Epithelial cell of esophagus (primary cell): ENCODE data around the gene MAPRE2.
"Not testable (repeated sequence)": the region's sequence is repeated elsewhere in the genome, so short reads cannot be mapped to it uniquely, and the experiment has no call there.

Source experiments
- DNase-seq: peaks from one replicate; pipeline ENCODE4 v3.0.0; 2010; ENCODE audit warnings: low read depth
- H3K4me3 ChIP-seq: 2 replicates; pipeline ENCODE4 v1.5.1; 2011; ENCODE audit warnings: mild to moderate bottlenecking, low read length, control low read depth
- TF ChIP-seq, protein P1 (sequence below): IDR thresholded peaks from 2 replicates; pipeline ENCODE4 v1.5.1; 2011; ENCODE audit warnings: low read depth, mild to moderate bottlenecking, low read length, control low read depth, inconsistent platforms; ENCODE audit not compliant: insufficient read depth; ENCODE audit errors: missing control alignments

MAPRE2 gene

DNA sequence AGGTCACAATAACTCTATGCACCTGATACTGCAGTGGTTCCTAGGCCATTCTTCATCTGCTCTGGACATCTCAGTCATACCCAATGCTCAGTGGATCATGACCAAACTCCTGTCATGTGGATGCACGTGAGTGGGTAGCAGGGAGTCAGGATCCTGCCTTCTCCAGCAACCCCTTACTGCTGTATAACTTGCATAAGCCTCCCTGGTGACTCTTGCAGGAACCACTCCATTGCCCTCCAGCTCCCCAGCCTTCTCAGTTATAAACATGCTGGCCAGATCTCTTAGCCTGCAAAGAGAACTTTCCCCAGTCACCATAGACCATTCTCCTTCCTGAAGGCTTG is 101.0 kb downstream of the MAPRE2 start:
- TF ChIP-seq, protein P1, sequence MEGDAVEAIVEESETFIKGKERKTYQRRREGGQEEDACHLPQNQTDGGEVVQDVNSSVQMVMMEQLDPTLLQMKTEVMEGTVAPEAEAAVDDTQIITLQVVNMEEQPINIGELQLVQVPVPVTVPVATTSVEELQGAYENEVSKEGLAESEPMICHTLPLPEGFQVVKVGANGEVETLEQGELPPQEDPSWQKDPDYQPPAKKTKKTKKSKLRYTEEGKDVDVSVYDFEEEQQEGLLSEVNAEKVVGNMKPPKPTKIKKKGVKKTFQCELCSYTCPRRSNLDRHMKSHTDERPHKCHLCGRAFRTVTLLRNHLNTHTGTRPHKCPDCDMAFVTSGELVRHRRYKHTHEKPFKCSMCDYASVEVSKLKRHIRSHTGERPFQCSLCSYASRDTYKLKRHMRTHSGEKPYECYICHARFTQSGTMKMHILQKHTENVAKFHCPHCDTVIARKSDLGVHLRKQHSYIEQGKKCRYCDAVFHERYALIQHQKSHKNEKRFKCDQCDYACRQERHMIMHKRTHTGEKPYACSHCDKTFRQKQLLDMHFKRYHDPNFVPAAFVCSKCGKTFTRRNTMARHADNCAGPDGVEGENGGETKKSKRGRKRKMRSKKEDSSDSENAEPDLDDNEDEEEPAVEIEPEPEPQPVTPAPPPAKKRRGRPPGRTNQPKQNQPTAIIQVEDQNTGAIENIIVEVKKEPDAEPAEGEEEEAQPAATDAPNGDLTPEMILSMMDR = no peak
- H3K4me3 ChIP-seq = no peak overlapping the region
- no peak for DNase-seq

DNA sequence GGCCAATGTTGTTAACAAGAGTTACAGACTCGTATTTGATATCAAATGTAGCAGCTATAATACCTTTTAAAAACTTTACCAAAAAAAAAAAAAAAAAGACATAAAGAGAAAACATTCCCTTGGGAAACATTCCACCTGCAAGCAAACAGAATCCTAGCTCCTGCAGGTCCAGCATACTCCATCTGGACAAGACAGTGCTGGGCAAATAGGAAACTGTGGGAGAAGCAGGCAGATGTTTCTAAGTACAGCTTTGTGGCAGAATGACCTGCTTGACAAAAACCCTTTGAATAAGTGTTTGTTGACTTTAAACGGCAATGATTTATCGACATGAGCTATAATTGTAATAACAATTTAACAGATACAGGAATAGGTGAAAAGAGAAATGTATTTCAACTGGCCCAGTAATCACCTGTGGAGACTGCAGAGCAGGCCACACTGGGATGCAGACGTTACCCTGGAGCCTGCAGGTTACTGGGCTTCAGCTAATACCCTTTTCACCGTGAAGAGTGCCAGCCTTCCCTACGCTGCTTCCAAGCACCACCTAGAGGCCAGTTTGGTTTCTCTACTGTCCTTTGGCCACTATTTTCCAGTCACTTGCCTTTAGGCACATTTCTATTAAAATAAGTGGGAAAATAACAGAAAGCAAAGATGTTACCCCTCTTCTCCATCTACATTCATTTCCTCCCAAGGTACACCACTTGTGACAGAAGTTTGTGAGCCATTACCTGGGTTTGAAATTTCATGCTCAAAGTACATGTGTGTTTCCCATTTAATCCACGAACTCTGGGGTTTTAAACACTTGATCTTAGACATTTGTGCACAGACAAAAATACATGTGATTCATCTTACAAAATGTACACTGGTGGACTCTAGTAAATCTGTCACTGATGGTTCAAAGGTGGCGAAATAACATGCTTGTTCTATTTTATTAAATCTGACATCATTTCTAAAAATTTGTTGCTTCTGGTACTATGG is 102.7 kb downstream of the MAPRE2 start:
- DNase-seq = peak; percentile 67
- H3K4me3 ChIP-seq = no peak overlapping the region
- TF ChIP-seq, protein P1 = peak; percentile 92

DNA sequence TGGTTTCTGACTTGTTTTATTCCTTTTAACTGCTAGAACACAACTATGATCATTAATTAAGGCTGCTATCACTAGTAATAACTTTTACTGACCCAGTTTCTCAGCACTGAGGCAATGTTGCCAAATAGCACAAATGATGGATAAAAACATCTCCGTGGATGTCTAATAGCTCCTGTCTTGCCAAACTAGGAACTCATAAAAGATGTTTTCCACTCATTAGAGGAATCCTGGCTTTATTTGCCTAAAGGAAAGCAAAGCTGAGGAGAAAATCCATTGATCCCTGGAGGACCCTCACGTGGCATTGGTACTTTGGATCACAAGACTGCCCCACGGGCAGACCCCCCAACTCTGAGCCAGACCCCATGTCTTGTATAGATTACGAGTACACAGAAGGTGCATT is 103.5 kb downstream of the MAPRE2 start:
- no peak for DNase-seq
- TF ChIP-seq, protein P1 = no peak
- H3K4me3 ChIP-seq = no peak overlapping the region

DNA sequence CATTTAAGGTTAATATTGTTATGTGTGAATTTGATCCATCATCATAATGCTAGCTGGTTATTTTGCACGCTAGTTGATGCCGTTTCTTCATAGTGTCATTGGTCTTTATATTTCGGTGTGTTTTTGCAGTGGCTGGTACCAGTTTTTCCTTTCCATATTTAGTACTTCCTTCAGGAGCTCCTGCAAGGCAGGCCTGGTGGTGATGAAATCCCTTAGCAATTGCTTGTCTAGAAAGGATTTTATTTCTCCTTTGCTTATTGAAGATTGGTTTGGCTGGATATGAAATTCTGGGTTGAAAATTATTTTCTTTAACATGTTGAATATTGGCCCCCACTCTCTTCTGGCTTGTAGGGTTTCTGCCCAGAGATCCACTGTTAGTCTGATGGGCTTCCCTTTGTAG is 109.0 kb downstream of the MAPRE2 start:
- H3K4me3 ChIP-seq, DNase-seq: not testable (repeated sequence)

DNA sequence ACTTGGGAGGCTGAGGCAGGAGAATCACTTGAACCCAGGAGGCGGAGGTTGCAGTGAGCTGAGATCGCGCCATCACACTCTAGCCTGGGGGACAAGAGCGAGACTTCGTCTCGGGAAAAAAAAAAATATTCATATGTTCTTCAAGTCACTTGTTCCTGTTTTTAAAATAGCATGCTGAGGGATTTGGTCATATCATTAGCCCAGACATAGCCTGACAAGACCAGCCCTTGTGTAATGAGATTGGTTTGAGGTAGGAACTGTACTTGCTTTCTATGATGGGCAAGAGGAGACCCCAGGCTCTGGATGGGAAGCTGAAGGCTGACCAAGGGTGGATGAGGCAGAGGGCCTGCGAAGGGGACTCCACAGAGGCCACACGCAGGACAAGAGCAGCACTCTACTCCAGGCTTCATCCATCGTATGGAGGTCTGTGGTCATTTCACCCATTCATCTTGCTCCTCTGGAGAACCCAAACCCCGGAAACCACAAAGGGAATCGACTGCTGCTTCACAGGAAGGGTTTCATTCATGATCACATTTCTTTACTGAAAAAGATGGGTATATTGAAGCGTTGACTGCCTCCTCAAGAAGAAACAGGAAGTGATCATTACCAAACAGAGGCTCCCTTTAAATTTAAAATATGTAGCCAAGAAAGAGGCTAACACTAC is 112.5 kb downstream of the MAPRE2 start:
- DNase-seq = no peak
- TF ChIP-seq, protein P1 = no peak
- H3K4me3 ChIP-seq = no peak overlapping the region

DNA sequence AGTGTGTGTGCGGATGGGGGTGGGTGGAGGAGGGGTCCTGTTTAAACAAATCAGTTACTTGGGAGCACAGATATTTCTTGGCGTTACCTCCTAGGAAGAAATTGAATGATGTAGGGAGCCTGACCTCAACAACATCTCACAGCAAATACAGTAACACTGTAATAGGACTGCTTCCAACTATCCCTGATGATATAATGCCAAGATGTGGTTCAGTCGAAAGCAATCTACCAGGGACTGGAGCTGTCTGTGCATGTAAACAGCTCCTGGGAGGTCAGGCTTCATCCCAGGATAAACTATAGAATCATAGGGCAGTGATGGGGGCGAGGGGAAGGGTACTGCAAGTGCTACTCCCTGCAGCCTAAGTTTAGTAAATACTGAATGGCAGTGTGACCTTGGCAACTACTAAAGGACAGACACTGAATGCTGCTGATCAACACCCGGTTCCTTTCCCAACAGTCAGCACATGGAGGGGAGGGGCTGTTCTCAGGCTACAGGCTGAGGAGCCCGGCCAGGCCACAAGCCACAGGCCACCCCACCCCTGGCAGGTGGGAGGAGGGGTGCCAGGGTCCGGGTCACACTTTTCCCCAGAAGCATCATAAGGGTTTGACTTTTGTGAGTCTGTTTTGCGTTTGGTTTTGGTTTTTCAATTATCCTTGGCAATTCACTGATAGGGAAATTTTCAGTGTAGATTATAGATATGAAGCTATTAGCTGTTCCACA is 114.3 kb downstream of the MAPRE2 start:
- no peak overlapping the region for H3K4me3 ChIP-seq
- DNase-seq = no peak
- TF ChIP-seq, protein P1 = no peak

DNA sequence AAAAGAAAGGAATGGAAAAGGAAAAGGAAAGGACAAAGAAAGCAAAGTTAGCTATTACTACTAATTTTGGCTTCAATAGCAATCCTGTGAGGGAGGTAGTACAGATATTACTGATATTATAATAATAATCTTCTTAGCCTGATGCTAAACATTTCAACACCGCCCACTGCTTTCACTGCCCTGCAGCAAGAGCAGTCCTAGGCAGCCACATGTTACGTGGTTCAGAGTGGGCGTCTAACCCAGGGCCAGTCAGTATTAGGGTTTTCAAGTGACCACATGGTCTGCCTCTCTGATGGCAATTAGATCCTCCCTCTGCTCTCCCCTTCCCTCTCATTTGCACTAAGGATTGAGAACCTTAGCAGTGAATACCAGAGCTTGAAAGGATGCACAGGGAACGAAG is 116.0 kb downstream of the MAPRE2 start:
- DNase-seq = no peak

More for the DNA sequence above, 116.0 kb downstream of the MAPRE2 start:
- no peak overlapping the region for H3K4me3 ChIP-seq
- TF ChIP-seq, protein P1 = no peak
